Liver (tissue), 3 donors: ENCODE data around the gene BTBD9.

Experiments
- EGR1 ChIP-seq, 2 donors: IDR thresholded peaks; 2 replicates each; pipeline ENCODE4 v1.6.1; 2016 to 2018; ENCODE audit warnings: antibody characterized with exemption in 2 of 2, low read depth in 2 of 2
- GABPA ChIP-seq, 2 donors: IDR thresholded peaks in 1 of 2; conservative IDR thresholded peaks in 1 of 2; 2 replicates each; pipeline ENCODE4 v1.6.1; 2016; ENCODE audit warnings: antibody characterized with exemption in 2 of 2, mild to moderate bottlenecking in 1 of 2, moderate library complexity in 1 of 2
- HNF4G ChIP-seq: IDR thresholded peaks from 2 replicates; pipeline ENCODE4 v1.6.1; 2016; ENCODE audit warnings: antibody characterized with exemption
- JUND ChIP-seq, 2 donors: IDR thresholded peaks; 2 replicates each; pipeline ENCODE4 v1.6.1; 2016; ENCODE audit warnings: antibody characterized with exemption in 2 of 2
- RAD21 ChIP-seq, 2 donors: IDR thresholded peaks; 2 replicates each; pipeline ENCODE4 v1.6.1; 2016; ENCODE audit warnings: antibody characterized with exemption in 2 of 2, mild to moderate bottlenecking in 2 of 2
- SP1 ChIP-seq: IDR thresholded peaks from 2 replicates; pipeline ENCODE4 v1.6.1; 2018; ENCODE audit warnings: antibody characterized with exemption, mild to moderate bottlenecking
- TAF1 ChIP-seq: conservative IDR thresholded peaks from 2 replicates; pipeline ENCODE4 v1.6.1; 2016; ENCODE audit warnings: antibody characterized with exemption, mild to moderate bottlenecking
- YY1 ChIP-seq: IDR thresholded peaks from 2 replicates; pipeline ENCODE4 v1.6.1; 2016; ENCODE audit warnings: antibody characterized with exemption, mild to moderate bottlenecking
- TF ChIP-seq, protein P1 (sequence below): fragments of 150-350 bp; IDR thresholded peaks from 2 replicates; pipeline ENCODE4 v1.5.1; 2017; ENCODE audit warnings: improper control_type of control experiment, low read depth, low read length; ENCODE audit not compliant: missing input control
- TF ChIP-seq, protein P2 (sequence below): IDR thresholded peaks from 2 replicates; pipeline ENCODE4 v1.6.1; 2016; ENCODE audit warnings: antibody characterized with exemption, mild to moderate bottlenecking
- TF ChIP-seq, protein P3 (sequence below): IDR thresholded peaks from 2 replicates; pipeline ENCODE4 v1.6.1; 2016; ENCODE audit warnings: antibody characterized with exemption
- TF ChIP-seq, protein P4 (sequence below): IDR thresholded peaks from 2 replicates; pipeline ENCODE4 v1.6.1; 2016; ENCODE audit warnings: antibody characterized with exemption
- donor health status: healthy.
- donor health status: healthy.

DNA sequence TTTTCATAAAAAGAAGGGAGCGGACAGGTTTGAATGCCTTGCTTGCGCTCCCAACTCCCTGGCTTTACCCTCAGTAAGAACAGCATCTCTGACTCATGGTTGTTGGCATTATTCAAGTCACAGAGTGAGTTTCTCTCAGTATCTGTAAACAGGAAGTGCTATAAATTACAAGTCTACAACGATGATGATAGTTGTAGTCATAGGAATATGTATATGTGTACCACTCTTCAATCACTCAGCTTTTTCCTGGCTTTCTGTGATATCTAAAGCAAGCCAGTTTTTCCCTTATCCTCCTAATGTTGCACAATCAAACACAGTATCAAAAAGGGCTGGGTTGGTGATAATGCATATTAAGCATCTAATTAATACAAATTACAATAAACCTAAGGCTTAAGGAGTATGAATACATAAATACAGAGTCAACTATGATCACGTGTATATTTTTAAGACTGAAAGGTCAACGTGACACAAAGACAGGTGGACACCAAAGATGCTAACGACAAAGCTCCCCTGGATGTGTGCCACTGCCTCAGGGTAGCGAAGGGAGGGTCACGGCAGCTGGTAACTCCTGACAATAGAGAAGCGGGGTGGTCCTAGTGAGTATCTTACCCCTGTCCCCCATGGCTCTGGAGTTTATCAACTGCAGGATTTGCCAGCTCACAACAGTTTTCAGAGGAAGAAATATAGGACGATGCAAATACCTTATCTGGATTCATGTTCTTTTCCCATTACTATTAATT lies 202.8 kb downstream of the BTBD9 start:
- TF ChIP-seq EGR1 (IDR thresholded peaks at IDR 0.05; ENCODE audit: low read depth in 2 of 2) (no peak), RAD21 (IDR thresholded peaks at IDR 0.05) (no peak), YY1 (no peak), GABPA (IDR thresholded peaks at IDR 0.05 in 1 of 2, conservative IDR thresholded peaks at IDR 0.05 in 1 of 2) (no peak), JUND (IDR thresholded peaks at IDR 0.05) (no peak), HNF4G (no peak), SP1 (no peak), TAF1 (no peak)
- TF ChIP-seq, protein P1, sequence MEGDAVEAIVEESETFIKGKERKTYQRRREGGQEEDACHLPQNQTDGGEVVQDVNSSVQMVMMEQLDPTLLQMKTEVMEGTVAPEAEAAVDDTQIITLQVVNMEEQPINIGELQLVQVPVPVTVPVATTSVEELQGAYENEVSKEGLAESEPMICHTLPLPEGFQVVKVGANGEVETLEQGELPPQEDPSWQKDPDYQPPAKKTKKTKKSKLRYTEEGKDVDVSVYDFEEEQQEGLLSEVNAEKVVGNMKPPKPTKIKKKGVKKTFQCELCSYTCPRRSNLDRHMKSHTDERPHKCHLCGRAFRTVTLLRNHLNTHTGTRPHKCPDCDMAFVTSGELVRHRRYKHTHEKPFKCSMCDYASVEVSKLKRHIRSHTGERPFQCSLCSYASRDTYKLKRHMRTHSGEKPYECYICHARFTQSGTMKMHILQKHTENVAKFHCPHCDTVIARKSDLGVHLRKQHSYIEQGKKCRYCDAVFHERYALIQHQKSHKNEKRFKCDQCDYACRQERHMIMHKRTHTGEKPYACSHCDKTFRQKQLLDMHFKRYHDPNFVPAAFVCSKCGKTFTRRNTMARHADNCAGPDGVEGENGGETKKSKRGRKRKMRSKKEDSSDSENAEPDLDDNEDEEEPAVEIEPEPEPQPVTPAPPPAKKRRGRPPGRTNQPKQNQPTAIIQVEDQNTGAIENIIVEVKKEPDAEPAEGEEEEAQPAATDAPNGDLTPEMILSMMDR: no peak
- TF ChIP-seq, protein P2, sequence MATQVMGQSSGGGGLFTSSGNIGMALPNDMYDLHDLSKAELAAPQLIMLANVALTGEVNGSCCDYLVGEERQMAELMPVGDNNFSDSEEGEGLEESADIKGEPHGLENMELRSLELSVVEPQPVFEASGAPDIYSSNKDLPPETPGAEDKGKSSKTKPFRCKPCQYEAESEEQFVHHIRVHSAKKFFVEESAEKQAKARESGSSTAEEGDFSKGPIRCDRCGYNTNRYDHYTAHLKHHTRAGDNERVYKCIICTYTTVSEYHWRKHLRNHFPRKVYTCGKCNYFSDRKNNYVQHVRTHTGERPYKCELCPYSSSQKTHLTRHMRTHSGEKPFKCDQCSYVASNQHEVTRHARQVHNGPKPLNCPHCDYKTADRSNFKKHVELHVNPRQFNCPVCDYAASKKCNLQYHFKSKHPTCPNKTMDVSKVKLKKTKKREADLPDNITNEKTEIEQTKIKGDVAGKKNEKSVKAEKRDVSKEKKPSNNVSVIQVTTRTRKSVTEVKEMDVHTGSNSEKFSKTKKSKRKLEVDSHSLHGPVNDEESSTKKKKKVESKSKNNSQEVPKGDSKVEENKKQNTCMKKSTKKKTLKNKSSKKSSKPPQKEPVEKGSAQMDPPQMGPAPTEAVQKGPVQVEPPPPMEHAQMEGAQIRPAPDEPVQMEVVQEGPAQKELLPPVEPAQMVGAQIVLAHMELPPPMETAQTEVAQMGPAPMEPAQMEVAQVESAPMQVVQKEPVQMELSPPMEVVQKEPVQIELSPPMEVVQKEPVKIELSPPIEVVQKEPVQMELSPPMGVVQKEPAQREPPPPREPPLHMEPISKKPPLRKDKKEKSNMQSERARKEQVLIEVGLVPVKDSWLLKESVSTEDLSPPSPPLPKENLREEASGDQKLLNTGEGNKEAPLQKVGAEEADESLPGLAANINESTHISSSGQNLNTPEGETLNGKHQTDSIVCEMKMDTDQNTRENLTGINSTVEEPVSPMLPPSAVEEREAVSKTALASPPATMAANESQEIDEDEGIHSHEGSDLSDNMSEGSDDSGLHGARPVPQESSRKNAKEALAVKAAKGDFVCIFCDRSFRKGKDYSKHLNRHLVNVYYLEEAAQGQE: no peak
- TF ChIP-seq, protein P3, sequence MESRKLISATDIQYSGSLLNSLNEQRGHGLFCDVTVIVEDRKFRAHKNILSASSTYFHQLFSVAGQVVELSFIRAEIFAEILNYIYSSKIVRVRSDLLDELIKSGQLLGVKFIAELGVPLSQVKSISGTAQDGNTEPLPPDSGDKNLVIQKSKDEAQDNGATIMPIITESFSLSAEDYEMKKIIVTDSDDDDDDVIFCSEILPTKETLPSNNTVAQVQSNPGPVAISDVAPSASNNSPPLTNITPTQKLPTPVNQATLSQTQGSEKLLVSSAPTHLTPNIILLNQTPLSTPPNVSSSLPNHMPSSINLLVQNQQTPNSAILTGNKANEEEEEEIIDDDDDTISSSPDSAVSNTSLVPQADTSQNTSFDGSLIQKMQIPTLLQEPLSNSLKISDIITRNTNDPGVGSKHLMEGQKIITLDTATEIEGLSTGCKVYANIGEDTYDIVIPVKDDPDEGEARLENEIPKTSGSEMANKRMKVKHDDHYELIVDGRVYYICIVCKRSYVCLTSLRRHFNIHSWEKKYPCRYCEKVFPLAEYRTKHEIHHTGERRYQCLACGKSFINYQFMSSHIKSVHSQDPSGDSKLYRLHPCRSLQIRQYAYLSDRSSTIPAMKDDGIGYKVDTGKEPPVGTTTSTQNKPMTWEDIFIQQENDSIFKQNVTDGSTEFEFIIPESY: no peak
- TF ChIP-seq, protein P4, sequence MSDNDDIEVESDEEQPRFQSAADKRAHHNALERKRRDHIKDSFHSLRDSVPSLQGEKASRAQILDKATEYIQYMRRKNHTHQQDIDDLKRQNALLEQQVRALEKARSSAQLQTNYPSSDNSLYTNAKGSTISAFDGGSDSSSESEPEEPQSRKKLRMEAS: no peak
